GM18909 (cell line): ENCODE results near the gene TTC21A.

Experiments
- ATAC-seq: cut with Tn5 transposase; IDR thresholded peaks from one replicate; pipeline ENCODE4 v1.9.1; 2021; ENCODE audit warnings: mild to moderate bottlenecking; ENCODE audit not compliant: unreplicated experiment, poor library complexity

The TTC21A gene

GRCh38 chr3:39147711-39148434, 40.4 kb downstream of the TTC21A start:
- ATAC-seq = peak; percentile 34

GRCh38 chr3:39148435-39149058, 41.1 kb downstream of the TTC21A start:
- no peak for ATAC-seq

GRCh38 chr3:39149059-39149455, 41.6 kb downstream of the TTC21A start:
- no peak for ATAC-seq

GRCh38 chr3:39149498-39150147, 42.1 kb downstream of the TTC21A start:
- ATAC-seq = no peak

- no peak for ATAC-seq
Measured at GRCh38 chr3:39150148-39150802, 42.8 kb downstream of the TTC21A start.

- ATAC-seq = no peak
Measured at GRCh38 chr3:39150803-39151631, 43.5 kb downstream of the TTC21A start.

- no peak for ATAC-seq
Measured at GRCh38 chr3:39153977-39154279, 46.4 kb downstream of the TTC21A start.

GRCh38 chr3:39154280-39155021, 47.0 kb downstream of the TTC21A start:
- no peak for ATAC-seq

GRCh38 chr3:39156421-39156820, 48.9 kb downstream of the TTC21A start:
- ATAC-seq = no peak

GRCh38 chr3:39157359-39157758, 49.9 kb downstream of the TTC21A start:
- ATAC-seq = no peak

- ATAC-seq = no peak
Measured at GRCh38 chr3:39158148-39158715, 50.8 kb downstream of the TTC21A start.

- no peak for ATAC-seq
Measured at GRCh38 chr3:39164414-39164813, 56.9 kb downstream of the TTC21A start.

GRCh38 chr3:39165518-39165917, 58.0 kb downstream of the TTC21A start:
- ATAC-seq = no peak

GRCh38 chr3:39166134-39166710, 58.7 kb downstream of the TTC21A start:
- ATAC-seq = no peak

GRCh38 chr3:39166932-39167532, 59.6 kb downstream of the TTC21A start:
- no peak for ATAC-seq

GRCh38 chr3:39168156-39168780, 60.8 kb downstream of the TTC21A start:
- no peak for ATAC-seq

- no peak for ATAC-seq
Measured at GRCh38 chr3:39169712-39170111, 62.2 kb downstream of the TTC21A start.

- ATAC-seq = no peak
Measured at GRCh38 chr3:39170461-39170860, 63.0 kb downstream of the TTC21A start.
